ENCODE measurements around the gene DBN1.

DNA sequence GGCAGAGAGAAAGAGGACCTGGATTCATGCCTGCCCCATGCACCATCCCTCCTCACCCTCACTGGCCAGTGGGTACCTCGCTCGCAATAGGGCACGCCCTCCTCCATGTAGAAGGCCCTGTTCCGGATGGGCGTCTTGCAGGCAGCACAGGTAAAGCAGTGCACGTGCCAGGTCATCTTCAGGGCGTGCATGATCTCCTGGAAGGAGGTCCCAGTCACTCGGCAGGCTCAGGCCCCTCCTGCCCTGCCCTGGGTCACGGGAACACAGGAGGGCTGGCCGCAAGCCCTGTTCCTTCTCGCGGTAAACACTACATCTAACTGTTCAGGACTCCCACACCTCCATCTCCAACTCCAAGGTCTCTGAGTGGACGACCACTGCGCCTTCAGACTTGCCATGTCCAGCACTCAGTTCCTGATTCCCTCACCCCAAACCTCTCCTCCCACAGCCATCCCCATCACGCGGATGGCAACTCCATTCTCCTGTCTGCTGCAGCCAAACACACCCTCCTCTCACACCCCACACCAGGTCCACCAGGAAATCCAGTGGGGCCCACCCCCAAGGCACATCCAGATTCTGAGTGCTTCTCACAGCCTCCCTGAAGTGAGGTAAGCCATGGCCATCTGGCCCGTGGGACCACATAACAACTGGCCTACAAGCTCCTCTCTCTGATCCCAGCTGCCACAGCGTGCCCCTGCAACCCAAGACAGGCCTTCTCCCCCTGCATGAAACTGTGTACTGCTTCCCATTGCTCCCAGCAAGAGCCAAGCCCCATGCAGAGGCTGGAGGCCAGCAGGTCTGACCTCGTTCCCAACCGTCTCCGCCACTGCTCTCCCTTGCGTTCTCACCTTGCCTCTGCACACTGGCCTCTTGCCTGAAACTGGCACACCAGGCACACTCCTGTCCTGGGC, 10.8 kb upstream of the DBN1 start:
- TF ChIP-seq, protein P1, sequence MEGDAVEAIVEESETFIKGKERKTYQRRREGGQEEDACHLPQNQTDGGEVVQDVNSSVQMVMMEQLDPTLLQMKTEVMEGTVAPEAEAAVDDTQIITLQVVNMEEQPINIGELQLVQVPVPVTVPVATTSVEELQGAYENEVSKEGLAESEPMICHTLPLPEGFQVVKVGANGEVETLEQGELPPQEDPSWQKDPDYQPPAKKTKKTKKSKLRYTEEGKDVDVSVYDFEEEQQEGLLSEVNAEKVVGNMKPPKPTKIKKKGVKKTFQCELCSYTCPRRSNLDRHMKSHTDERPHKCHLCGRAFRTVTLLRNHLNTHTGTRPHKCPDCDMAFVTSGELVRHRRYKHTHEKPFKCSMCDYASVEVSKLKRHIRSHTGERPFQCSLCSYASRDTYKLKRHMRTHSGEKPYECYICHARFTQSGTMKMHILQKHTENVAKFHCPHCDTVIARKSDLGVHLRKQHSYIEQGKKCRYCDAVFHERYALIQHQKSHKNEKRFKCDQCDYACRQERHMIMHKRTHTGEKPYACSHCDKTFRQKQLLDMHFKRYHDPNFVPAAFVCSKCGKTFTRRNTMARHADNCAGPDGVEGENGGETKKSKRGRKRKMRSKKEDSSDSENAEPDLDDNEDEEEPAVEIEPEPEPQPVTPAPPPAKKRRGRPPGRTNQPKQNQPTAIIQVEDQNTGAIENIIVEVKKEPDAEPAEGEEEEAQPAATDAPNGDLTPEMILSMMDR (IDR thresholded peaks at IDR 0.05) = no peak
- no peak for TF ChIP-seq POLR2A (IDR thresholded peaks at IDR 0.05)

All from adrenal gland (tissue), 5 donors.